22Rv1 (cell line): ENCODE results near the gene RAB17.

Source experiments
- H3K27ac ChIP-seq: fragments of 450-650 bp; 2 replicates; pipeline ENCODE4 v1.5.1; 2017
- ZFX ChIP-seq: fragments of 450-650 bp; IDR thresholded peaks from 2 replicates; pipeline ENCODE4 v1.6.1; 2017; ENCODE audit warnings: antibody characterized with exemption, borderline replicate concordance
- TF ChIP-seq, protein P1 (sequence below): fragments of 450-650 bp; IDR thresholded peaks from 2 replicates; pipeline ENCODE4 v1.5.1; 2017; ENCODE audit warnings: mild to moderate bottlenecking

The RAB17 gene

DNA sequence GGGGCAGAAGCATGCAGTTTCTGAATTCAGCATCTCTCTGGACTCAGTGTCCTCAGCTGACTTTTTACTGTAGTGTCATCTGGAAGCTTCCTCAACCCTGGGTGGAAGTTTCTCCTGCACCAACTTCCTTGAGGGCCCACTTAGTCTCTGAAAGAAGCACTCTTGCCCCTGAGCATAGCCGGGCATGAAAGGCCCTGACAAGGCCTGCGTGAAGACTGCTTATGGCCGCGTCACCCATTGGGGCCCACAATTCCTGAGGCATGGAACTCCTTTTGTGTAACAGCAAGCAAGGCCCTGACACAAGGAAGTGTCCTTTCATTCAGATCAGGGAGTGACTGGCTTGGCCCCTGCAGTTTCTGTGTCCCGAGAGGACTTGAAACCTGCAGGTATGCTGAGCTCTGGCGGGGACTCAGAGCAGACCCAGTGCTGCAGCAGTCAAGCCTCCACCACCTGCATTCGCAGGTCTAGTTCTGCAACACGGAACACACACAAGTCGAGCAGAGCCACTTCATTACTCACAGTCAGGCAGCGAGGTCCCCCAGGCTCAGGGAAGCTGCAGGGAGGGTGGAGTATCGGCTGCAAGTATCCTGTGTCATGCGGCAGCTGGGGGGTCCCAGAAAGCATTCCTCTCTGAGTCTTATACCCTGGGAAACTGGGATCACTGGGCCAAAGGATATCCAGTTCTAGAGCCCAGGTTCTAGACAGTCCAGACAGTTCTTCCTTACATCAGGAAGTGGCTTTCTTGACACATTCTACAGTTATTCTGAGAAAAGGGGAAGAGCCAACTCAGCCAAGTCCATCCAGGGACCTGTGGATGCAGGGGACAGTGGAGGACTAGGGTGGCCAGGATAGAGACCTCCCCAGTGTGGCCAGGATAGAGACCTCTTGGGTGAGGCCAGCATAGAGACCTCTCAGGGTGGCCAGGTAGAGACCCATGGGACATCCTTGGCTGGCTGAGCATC lies 59.8 kb downstream of the RAB17 start:
- no peak for TF ChIP-seq ZFX
- TF ChIP-seq, protein P1, sequence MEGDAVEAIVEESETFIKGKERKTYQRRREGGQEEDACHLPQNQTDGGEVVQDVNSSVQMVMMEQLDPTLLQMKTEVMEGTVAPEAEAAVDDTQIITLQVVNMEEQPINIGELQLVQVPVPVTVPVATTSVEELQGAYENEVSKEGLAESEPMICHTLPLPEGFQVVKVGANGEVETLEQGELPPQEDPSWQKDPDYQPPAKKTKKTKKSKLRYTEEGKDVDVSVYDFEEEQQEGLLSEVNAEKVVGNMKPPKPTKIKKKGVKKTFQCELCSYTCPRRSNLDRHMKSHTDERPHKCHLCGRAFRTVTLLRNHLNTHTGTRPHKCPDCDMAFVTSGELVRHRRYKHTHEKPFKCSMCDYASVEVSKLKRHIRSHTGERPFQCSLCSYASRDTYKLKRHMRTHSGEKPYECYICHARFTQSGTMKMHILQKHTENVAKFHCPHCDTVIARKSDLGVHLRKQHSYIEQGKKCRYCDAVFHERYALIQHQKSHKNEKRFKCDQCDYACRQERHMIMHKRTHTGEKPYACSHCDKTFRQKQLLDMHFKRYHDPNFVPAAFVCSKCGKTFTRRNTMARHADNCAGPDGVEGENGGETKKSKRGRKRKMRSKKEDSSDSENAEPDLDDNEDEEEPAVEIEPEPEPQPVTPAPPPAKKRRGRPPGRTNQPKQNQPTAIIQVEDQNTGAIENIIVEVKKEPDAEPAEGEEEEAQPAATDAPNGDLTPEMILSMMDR = no peak
- H3K27ac ChIP-seq = no peak overlapping the region

DNA sequence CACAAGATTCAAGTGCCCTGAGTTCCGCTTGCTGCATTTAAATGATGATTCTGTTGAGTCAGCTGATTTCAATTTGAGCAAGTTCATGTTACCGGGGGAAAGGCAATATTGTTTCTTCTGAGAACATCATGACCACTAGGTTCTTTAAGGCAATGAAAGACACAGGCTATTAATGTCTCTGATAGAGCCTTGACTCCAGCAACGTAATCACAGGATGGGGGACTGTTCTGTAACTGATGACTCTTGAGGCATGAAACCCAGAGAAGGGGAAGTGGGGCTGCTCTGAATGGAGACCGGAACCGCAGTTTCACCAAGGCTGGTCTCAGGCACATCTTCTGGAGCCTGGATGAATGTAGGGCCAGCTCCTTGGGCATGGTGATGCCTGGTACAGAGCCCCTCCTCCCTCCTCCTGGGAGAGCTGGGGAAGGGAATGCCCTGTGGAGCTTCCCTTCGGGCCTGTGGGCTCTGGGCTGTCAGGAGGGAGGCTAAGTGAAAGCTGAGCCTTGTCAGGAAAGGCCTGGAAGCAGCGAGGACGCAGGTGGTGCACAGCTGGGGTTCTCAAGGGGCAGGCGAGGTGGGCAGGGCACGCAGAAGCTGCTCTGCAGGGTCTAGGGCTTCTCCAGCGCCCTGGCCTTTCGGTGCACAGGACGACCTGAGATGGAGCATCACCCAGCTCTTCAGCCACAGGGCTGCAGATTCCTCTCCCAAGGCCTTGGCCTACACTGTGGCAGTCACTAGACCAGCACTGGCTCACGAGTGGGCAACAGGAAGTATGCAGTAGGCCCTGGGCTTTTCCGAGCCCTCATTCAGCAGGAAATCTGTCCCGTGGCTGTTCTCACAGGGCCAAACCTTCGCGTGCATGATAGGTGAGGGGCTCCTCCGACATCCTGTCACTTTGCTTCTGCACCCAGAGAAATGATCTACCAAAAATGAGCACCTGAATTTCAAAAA lies 60.8 kb downstream of the RAB17 start:
- no peak overlapping the region for H3K27ac ChIP-seq
- TF ChIP-seq, protein P1 = no peak
- TF ChIP-seq ZFX = no peak

DNA sequence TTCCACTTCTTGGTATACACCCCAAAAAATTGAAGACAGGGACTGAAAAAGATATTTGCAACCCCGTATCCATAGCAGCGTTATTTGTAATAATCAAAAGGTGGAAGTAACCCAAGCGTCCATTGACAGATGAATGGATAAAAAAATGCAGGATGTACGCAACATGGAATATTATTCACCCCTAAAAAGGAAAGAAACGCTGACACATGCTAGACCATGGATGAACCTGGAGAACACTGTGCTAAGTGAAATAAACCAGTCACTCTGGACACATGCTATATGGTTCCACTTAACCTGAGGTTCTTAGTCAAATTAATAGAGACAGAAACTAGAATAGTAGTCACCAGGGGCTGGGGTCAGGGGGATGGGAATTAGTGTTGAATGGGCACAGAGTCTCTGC lies 62.8 kb downstream of the RAB17 start:
- no peak overlapping the region for H3K27ac ChIP-seq
- no peak for TF ChIP-seq ZFX
- TF ChIP-seq, protein P1 = no peak

DNA sequence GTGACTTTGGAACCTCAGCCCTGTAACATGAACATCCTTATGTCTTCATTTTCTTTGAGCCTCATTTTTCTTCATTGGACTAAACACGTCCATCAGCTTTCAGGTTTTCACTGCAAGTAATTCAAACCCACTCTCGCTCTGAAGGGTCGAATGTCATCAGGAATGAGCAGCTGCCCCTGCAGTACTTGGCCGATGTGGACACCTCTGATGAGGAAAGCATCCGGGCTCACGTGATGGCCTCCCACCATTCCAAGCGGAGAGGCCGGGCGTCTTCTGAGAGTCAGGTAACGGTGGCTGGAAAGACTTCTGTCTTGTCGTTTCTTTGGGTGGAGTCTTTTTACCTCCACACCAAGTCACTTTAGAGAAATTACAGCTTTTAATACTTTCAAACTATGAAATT lies 63.3 kb downstream of the RAB17 start:
- TF ChIP-seq, protein P1 = no peak
- no peak for TF ChIP-seq ZFX
- H3K27ac ChIP-seq = no peak overlapping the region

DNA sequence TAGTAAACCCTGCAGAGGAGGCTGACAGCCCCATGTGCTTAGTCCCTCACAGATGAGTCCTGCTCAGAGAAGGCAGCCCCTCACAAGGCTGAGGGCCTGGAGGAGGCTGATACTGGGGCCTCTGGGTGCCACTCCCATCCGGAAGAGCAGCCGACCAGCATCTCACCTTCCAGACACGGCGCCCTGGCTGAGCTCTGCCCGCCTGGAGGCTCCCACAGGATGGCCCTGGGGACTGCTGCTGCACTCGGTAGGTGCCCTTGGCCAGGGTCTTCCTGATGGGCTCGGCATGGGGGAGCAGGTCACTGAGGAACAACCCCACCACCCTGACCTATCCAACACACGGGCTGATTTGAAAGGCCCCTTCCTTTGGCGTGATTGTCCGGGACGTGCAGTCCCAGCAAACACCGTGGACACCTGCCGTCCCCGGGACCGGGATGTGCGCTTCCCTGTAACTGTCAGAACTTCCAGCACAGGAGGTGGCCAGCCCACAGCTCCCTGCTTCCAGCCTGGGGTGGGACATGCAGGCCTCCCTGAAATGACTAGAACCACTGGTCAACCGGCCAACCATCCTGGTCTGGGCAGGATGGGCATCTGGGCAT lies 64.9 kb downstream of the RAB17 start:
- H3K27ac ChIP-seq = no peak overlapping the region
- no peak for TF ChIP-seq ZFX
- TF ChIP-seq, protein P1 = no peak

DNA sequence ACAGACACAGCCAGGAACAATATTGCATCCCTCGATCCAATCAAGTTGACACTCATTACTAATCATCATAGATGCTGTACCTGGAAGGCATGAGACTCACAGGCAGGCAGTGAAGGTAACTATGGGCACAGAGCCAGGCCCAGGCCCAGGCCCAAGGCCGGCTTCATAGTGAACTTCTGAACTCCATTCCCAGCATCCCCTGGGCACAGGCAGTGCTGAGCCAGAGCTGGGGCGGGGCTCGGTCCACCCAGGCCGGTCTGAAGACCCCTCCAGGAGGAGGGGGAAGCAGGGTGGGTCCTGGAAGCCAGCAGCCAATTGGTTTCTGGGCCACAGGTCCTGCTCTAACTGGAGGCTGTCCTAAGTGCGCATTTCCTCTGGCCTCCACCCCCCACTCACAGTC lies 65.9 kb downstream of the RAB17 start:
- no peak overlapping the region for H3K27ac ChIP-seq
- TF ChIP-seq ZFX = no peak
- TF ChIP-seq, protein P1 = no peak
